ENCODE data around the gene FANCD2OS.

FANCD2OS gene

DNA sequence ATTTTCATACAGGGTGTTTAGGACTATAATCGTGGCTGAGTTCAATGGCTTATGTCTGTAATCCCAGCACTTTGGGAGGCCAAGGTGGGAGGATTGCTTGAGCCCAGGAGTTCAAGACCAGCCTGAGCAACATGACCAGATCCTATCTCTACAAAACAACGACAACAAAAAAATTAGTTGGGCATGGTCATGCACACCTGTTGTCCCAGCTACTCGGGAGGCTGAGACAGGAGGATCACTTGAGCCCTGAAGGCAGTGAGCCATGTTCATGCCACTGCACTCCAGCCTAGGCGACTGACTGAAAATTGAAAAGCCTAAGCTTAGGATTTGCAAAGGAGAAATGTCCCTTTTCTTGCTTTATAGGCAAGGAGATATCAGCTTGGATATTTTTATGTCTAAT, 8.9 kb upstream of the FANCD2OS start:
- no peak for TF ChIP-seq POLR2A (IDR thresholded peaks at IDR 0.05; ENCODE audit: extremely low read depth, insufficient read length)
- TF ChIP-seq MYC (IDR thresholded peaks at IDR 0.05; ENCODE audit: low read depth, low read length), result no peak
- TF ChIP-seq, protein P1, sequence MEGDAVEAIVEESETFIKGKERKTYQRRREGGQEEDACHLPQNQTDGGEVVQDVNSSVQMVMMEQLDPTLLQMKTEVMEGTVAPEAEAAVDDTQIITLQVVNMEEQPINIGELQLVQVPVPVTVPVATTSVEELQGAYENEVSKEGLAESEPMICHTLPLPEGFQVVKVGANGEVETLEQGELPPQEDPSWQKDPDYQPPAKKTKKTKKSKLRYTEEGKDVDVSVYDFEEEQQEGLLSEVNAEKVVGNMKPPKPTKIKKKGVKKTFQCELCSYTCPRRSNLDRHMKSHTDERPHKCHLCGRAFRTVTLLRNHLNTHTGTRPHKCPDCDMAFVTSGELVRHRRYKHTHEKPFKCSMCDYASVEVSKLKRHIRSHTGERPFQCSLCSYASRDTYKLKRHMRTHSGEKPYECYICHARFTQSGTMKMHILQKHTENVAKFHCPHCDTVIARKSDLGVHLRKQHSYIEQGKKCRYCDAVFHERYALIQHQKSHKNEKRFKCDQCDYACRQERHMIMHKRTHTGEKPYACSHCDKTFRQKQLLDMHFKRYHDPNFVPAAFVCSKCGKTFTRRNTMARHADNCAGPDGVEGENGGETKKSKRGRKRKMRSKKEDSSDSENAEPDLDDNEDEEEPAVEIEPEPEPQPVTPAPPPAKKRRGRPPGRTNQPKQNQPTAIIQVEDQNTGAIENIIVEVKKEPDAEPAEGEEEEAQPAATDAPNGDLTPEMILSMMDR (IDR thresholded peaks at IDR 0.05; ENCODE audit: low read depth, low read length), result no peak
- no peak for DNase-seq (ENCODE audit: low read depth)
- peak overlapping the region; percentile 99 for H3K4me3 ChIP-seq (ENCODE audit: low read depth, low read length)

DNA sequence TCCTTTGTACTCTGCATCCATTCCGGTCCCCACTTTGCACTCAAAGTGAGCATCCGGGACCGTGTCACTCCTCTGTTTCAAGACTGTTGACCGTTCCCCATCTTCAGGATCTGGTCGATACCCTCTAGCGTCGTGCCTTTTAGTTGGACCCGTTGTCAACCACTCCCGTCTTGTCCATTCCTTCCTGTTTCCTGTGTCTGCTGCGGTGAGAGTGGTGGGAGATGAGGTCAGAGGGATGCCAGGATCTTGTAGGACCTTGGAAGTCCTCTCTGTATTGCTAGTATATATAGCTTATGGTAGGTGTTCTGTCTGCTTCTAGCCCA, 8.0 kb upstream of the FANCD2OS start:
- peak; percentile 54 for DNase-seq (ENCODE audit: low read depth)
- no peak for TF ChIP-seq MYC (IDR thresholded peaks at IDR 0.05; ENCODE audit: low read depth, low read length)
- no peak for TF ChIP-seq POLR2A (IDR thresholded peaks at IDR 0.05; ENCODE audit: extremely low read depth, insufficient read length)
- TF ChIP-seq, protein P2, sequence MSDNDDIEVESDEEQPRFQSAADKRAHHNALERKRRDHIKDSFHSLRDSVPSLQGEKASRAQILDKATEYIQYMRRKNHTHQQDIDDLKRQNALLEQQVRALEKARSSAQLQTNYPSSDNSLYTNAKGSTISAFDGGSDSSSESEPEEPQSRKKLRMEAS (IDR thresholded peaks at IDR 0.05; ENCODE audit: low read depth, low read length), result no peak
- TF ChIP-seq, protein P1 (IDR thresholded peaks at IDR 0.05; ENCODE audit: low read depth, low read length), result no peak
- H3K4me3 ChIP-seq (ENCODE audit: low read depth, low read length), result peak overlapping the region; percentile 99

DNA sequence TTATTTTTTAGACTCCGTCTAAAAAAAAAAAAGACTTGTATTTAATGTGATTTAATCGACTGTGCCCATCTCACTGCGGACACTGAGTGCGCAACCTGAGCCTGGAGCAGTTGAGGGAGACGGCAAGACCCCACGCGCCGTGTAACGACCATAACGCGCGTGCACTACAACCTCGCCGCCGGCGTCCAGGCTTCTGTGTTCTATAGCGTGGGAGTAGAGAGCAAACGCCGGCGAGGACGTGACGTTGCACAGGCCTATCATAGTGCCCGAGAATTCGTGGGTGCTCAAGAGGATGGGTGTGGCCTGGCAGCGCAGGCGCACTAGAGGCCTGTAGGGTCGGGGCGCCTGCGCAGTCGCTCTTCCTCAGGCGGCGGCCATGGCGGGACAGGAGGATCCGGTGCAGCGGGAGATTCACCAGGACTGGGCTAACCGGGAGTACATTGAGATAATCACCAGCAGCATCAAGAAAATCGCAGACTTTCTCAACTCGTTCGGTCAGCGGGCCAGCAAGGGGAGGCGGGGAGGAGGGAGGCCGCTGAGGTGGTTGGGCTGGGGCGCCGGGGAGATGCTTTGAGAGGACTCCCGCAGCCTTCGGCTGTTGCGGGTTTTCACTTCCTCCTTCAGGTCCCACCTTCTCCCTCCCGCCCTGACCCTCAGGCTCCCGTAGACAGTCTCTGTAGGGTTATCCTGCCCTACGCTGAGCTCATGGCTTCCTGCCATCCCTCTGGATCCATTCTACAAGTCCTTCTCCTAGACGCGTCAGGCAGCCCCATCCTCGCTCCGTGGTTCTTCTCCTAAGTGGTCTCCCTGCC, 7.5 kb upstream of the FANCD2OS start, which contains the start of gene BRK1:
Gene BRK1 (plus strand): TSS at position 350 of the 812 bp plus-strand sequence. CDS start 27 bp downstream, at position 377.
- H3K4me3 ChIP-seq (ENCODE audit: low read depth, low read length), result peak within 1 kb of the TSS; percentile 99
- TF ChIP-seq MYC (IDR thresholded peaks at IDR 0.05; ENCODE audit: low read depth, low read length) (peak; percentile 91), POLR2A (IDR thresholded peaks at IDR 0.05; ENCODE audit: extremely low read depth, insufficient read length) (peak; percentile 97)
- TF ChIP-seq, protein P1 (IDR thresholded peaks at IDR 0.05; ENCODE audit: low read depth, low read length), result no peak
- TF ChIP-seq, protein P2 (IDR thresholded peaks at IDR 0.05; ENCODE audit: low read depth, low read length), result peak; percentile 82
- peak; percentile 97 for DNase-seq (ENCODE audit: low read depth)

DNA sequence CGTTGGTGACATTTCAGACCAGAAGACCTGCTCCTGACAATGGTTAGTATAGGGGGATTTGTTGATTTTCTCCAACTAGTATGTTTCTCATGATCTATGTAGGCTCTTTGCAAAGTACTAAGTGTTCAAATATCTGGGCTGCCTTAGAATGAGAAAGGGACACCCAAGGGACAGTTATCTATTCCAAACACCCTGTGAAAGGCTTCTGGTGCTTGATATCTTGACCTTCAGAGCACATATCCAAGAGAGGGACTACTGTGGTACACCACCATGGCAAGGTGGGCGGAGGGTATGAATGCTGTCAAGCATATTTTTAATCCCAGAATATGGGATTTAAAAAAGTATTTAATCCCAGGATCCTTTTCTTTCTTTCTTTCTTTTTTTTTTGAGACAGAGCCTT, 1.1 kb downstream of the FANCD2OS start:
- DNase-seq (ENCODE audit: low read depth), result no peak
- TF ChIP-seq POLR2A (IDR thresholded peaks at IDR 0.05; ENCODE audit: extremely low read depth, insufficient read length), result no peak
- TF ChIP-seq, protein P2 (IDR thresholded peaks at IDR 0.05; ENCODE audit: low read depth, low read length), result no peak
- TF ChIP-seq, protein P1 (IDR thresholded peaks at IDR 0.05; ENCODE audit: low read depth, low read length), result no peak
- TF ChIP-seq MYC (IDR thresholded peaks at IDR 0.05; ENCODE audit: low read depth, low read length), result no peak

DNA sequence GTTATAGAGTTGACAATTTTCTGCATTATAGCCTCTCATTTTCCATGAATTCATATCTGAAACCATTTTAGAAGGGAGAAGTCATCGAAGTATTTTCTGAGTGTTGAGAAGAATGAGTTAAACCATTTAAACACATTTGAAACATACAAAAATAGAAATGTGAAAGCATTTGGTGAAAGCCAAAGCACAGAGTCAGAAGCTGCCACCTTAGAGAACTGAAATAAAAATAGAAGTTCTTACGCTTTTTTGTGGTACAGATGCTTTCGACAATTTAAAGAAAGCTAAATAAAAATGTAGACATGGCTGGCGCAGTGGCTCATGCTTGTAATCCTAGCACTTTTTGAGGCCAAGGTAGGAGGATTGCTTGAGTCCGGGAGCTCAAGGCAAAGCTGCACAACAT, 9.0 kb downstream of the FANCD2OS start:
- H3K4me3 ChIP-seq (ENCODE audit: low read depth, low read length), result no peak overlapping the region
- no peak for DNase-seq (ENCODE audit: low read depth)
- TF ChIP-seq, protein P1 (IDR thresholded peaks at IDR 0.05; ENCODE audit: low read depth, low read length), result no peak
- TF ChIP-seq MYC (IDR thresholded peaks at IDR 0.05; ENCODE audit: low read depth, low read length) (no peak), POLR2A (IDR thresholded peaks at IDR 0.05; ENCODE audit: extremely low read depth, insufficient read length) (no peak)
- TF ChIP-seq, protein P2 (IDR thresholded peaks at IDR 0.05; ENCODE audit: low read depth, low read length), result no peak

More for the DNA sequence above, 1.1 kb downstream of the FANCD2OS start:
- H3K4me3 ChIP-seq (ENCODE audit: low read depth, low read length), result no peak overlapping the region

Measured in NB4 (cell line).